ENCODE measurements around the gene SNAP25.
A peak's percentile ranks its signal among the peaks of the same experiment; 100 is the strongest.

SNAP25 gene

DNA sequence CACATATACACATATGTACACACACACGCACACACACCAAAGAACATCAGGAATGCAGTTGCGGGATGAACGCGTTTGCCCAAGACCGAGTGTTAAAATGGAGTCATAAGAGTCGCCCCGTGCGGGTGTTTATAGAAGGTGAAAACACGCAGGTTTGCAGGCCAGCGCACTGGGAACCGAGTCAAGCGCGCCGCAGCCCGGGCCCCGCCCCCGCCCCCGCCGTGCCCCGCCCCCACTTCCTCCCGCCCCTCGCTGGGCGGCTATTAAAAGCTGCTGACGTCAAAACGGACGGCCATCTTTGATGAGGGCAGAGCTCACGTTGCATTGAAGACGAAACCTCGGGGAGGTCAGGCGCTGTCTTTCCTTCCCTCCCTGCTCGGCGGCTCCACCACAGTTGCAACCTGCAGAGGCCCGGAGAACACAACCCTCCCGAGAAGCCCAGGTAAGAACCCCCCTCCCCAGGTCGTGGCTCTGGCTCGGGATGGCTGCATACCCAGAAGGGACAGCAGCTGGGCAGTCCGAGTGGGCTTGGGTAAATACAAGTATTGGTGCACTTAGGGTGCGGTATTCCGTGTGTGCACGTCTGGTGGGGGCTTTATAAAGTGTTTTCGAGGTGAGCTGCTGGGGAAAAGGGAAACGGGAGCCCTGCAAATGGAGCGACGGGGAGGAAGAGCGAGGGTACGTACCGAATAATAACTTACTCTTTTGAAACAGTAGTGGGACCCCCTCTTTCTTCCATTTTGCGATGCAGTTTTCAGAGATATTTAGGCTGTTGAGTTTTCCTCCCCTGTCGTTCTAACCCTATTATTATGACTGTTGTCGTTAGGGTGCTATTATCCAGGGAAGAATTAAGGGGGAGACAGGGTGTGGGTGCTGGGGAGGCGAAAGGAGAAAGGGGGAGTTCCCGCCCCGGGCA, at the start of gene SNAP25:
Gene SNAP25, plus strand, starts transcription at position 295 of the 916 bp plus-strand sequence. CDS start 56,662 bp downstream, outside the sequence.
- Histone ChIP-seq H3K4me2 (ENCODE audit: low read length) (peak within 1 kb of the TSS; percentile 83), H3K27me3 (ENCODE audit: control insufficient read depth, insufficient read depth, low read length) (no peaks in the 10 kb centered on the region)
- TF ChIP-seq, protein P1, sequence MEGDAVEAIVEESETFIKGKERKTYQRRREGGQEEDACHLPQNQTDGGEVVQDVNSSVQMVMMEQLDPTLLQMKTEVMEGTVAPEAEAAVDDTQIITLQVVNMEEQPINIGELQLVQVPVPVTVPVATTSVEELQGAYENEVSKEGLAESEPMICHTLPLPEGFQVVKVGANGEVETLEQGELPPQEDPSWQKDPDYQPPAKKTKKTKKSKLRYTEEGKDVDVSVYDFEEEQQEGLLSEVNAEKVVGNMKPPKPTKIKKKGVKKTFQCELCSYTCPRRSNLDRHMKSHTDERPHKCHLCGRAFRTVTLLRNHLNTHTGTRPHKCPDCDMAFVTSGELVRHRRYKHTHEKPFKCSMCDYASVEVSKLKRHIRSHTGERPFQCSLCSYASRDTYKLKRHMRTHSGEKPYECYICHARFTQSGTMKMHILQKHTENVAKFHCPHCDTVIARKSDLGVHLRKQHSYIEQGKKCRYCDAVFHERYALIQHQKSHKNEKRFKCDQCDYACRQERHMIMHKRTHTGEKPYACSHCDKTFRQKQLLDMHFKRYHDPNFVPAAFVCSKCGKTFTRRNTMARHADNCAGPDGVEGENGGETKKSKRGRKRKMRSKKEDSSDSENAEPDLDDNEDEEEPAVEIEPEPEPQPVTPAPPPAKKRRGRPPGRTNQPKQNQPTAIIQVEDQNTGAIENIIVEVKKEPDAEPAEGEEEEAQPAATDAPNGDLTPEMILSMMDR (IDR thresholded peaks at IDR 0.05), result no peak

DNA sequence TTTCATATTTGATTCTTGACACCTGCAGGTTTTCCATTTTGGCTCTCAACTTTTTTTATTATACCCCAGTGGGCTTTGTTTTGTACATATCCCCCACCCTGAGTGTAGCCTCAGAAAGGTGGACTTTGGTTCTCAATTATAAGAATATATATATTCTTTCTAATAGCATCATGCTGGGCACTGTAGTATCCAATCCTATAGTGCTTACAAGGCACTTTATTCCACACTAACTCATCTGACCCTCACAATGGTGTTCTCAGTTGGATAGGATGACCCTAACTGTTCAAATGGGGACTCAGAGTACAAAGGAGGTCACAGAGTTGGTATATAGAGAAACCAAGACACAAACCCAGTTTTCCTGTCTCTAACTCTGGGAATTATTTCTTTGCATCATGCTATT, 48.9 kb upstream of the SNAP25 start:
- H3K79me2 ChIP-seq, result no peaks in the 10 kb centered on the region
- no peak overlapping the region for H3K4me3 ChIP-seq (ENCODE audit: low read depth, low read length)
- H3K27me3 ChIP-seq (ENCODE audit: control insufficient read depth, insufficient read depth, low read length), result no peaks in the 10 kb centered on the region
- H3K9me3 ChIP-seq (ENCODE audit: control insufficient read depth, low read length), result no peaks in the 10 kb centered on the region
- no peak overlapping the region for H3K4me2 ChIP-seq (ENCODE audit: low read length)
- no peak overlapping the region for H3K9ac ChIP-seq
- H3K36me3 ChIP-seq (ENCODE audit: control insufficient read depth, insufficient read depth, low read length), result no peaks in the 10 kb centered on the region
- TF ChIP-seq, protein P1 (IDR thresholded peaks at IDR 0.05), result no peak
- H3K4me1 ChIP-seq, result peaks cover 13% of the 10 kb centered on the region
- H2AFZ ChIP-seq, result no peak overlapping the region
- no peak overlapping the region for H3K27ac ChIP-seq

More for the DNA sequence above, at the start of gene SNAP25:
- H2AFZ ChIP-seq, result peak within 1 kb of the TSS; percentile 89
- H3K9ac ChIP-seq, result peak within 1 kb of the TSS; percentile 98
- peaks cover 29% of the 10 kb centered on the region for H3K79me2 ChIP-seq
- H3K27ac ChIP-seq, result peak within 1 kb of the TSS; percentile 100
- peaks cover 58% of the 10 kb centered on the region for H3K4me1 ChIP-seq
- no peaks in the 10 kb centered on the region for H3K36me3 ChIP-seq (ENCODE audit: control insufficient read depth, insufficient read depth, low read length)
- H3K9me3 ChIP-seq (ENCODE audit: control insufficient read depth, low read length), result no peaks in the 10 kb centered on the region
- peak within 1 kb of the TSS; percentile 58 for H3K4me3 ChIP-seq (ENCODE audit: low read depth, low read length)

DNA sequence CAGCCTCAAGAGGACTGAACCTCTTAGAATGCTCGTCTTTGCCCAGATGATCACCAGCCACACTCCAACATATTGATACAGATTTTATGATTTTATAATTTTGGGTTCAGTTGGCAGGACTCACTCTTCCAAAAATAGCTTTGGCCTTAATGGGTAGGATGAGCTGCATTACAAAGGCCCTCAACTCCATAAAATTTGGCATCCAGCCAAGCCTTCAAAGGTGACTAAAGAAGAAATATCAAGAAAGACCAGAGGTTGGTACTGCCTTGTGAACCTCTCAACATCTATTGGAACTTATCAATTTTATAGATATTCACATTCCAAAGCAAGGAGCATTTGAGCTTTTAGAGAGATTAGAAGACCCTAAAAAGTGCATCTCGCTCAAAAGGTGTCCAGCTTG, 48.4 kb upstream of the SNAP25 start:
- no peak overlapping the region for H3K27ac ChIP-seq
- H3K4me1 ChIP-seq, result peaks cover 13% of the 10 kb centered on the region
- no peaks in the 10 kb centered on the region for H3K9me3 ChIP-seq (ENCODE audit: control insufficient read depth, low read length)

DNA sequence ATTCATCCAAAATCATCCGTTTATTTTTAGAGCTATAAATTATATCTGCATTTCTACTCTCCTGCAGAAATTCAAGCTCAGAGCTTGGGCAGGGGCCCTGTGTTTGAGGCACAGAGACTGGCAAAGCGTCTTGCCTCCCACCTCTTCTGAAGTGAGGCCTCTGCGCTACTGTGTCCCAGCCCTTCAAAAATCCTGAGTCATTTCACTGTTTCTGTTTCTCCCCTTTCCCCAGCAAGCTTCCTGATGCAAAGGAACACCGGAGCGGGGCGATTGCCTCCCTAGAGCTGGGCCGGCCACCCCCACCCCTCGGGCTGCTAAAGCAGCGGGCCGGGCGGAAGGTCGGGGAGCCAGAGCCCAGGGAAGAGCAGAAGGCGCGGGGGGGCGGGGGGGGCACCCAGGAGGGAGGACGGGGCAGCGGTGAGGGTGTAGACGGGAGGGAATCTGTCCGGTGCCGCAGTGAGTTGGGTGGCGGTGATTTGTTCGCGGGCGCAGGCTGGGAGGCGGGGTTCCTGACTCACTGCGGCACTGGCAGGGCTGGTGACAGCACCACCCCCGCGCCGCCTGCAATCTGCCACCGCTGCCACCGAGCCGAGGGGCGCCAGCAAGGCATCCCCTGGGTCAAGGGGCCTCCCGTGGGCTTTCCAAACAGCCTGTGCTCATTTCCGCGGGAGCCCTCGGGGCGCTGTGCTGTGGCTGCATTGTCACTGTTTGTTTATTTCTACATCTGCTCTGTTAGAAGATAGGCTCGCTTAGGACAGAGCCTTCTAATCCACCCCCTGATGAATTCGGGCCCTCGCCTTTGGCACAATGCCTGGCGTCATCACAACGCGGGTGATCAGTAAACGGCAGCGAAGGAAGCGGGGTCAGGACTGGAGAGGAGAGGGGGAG, 46.5 kb upstream of the SNAP25 start:
- Histone ChIP-seq H3K36me3 (ENCODE audit: control insufficient read depth, insufficient read depth, low read length) (no peaks in the 10 kb centered on the region), H3K9ac (peak overlapping the region; percentile 68), H3K9me3 (ENCODE audit: control insufficient read depth, low read length) (no peaks in the 10 kb centered on the region), H3K27ac (peak overlapping the region; percentile 92), H3K4me3 (ENCODE audit: low read depth, low read length) (peak overlapping the region; percentile 59), H3K27me3 (ENCODE audit: control insufficient read depth, insufficient read depth, low read length) (no peaks in the 10 kb centered on the region), H3K4me2 (ENCODE audit: low read length) (peak overlapping the region; percentile 75), H3K79me2 (no peaks in the 10 kb centered on the region), H3K4me1 (peaks cover 13% of the 10 kb centered on the region), H2AFZ (peak overlapping the region; percentile 89)
- TF ChIP-seq, protein P1 (IDR thresholded peaks at IDR 0.05), result peak; percentile 14

More for the DNA sequence above, 48.4 kb upstream of the SNAP25 start:
- H3K36me3 ChIP-seq (ENCODE audit: control insufficient read depth, insufficient read depth, low read length), result no peaks in the 10 kb centered on the region
- H2AFZ ChIP-seq, result peak overlapping the region; percentile 3
- H3K4me3 ChIP-seq (ENCODE audit: low read depth, low read length), result no peak overlapping the region
- no peak overlapping the region for H3K9ac ChIP-seq
- no peak overlapping the region for H3K4me2 ChIP-seq (ENCODE audit: low read length)
- H3K79me2 ChIP-seq, result no peaks in the 10 kb centered on the region
- TF ChIP-seq, protein P1 (IDR thresholded peaks at IDR 0.05), result no peak
- no peaks in the 10 kb centered on the region for H3K27me3 ChIP-seq (ENCODE audit: control insufficient read depth, insufficient read depth, low read length)
